Cortex of kidney (tissue), 1 donor: ENCODE measurements around the gene ZNF775.

Experiments
- DNase-seq: peaks from one replicate; lab custom pipeline; 2025; lab: John Stamatoyannopoulos, UW

The ZNF775 gene

GRCh38 chr7:150368884-150369747, 10.0 kb upstream of the ZNF775 start:
- no peak for DNase-seq

GRCh38 chr7:150369748-150370501, 9.2 kb upstream of the ZNF775 start:
- no peak for DNase-seq

GRCh38 chr7:150370612-150371071, 8.5 kb upstream of the ZNF775 start:
- DNase-seq = no peak

- no peak for DNase-seq
Observed at GRCh38 chr7:150371131-150371995, 7.8 kb upstream of the ZNF775 start.

GRCh38 chr7:150371996-150372270, 7.2 kb upstream of the ZNF775 start:
- no peak for DNase-seq

GRCh38 chr7:150372271-150373048, 6.7 kb upstream of the ZNF775 start:
- DNase-seq = no peak

GRCh38 chr7:150373049-150373801, 5.9 kb upstream of the ZNF775 start:
- DNase-seq = no peak

GRCh38 chr7:150374026-150374425, 5.1 kb upstream of the ZNF775 start:
- DNase-seq = no peak

- no peak for DNase-seq
Observed at GRCh38 chr7:150374472-150374871, 4.7 kb upstream of the ZNF775 start.

GRCh38 chr7:150375662-150376521, 3.2 kb upstream of the ZNF775 start:
- DNase-seq = no peak

GRCh38 chr7:150376560-150376959, 2.6 kb upstream of the ZNF775 start:
- no peak for DNase-seq

- no peak for DNase-seq
Observed at GRCh38 chr7:150377196-150377595, 1.9 kb upstream of the ZNF775 start.

- DNase-seq = no peak
Observed at GRCh38 chr7:150377635-150378034, 1.5 kb upstream of the ZNF775 start.

- DNase-seq = no peak
Observed at GRCh38 chr7:150378115-150378852, 846 bp upstream of the ZNF775 start.

GRCh38 chr7:150379441-150380379, 580 bp downstream of the ZNF775 start:
- DNase-seq = no peak

- DNase-seq = no peak
Observed at GRCh38 chr7:150380463-150380862, 1.3 kb downstream of the ZNF775 start.

GRCh38 chr7:150381096-150381495, 2.0 kb downstream of the ZNF775 start:
- no peak for DNase-seq

GRCh38 chr7:150381785-150382122, 2.6 kb downstream of the ZNF775 start:
- no peak for DNase-seq
